ENCODE measurements around the gene RGS9. TPM values are rescaled to one million over a fixed set of nuclear protein-coding genes. Genes with fewer than 3 reads are reported as not detected.

RGS9 gene
- total and polyA plus RNA-seq, 2 of the 13 experiments (the other 11 are each of a cell fraction or from before 2014, with no cell fraction given): 0.44 to 0.74 TPM

GRCh38 chr17:65185062-65185461 lies 47.9 kb downstream of the RGS9 start:
- no peaks in the 10 kb centered on the region for H3K9me3 ChIP-seq (ENCODE audit: low read length)
- H3K4me2 ChIP-seq (ENCODE audit: low read depth, low read length): no peak overlapping the region
- no peak for ATAC-seq
- no peaks in the 10 kb centered on the region for H3K36me3 ChIP-seq (replicated peaks in 1 of 2; ENCODE audit: control insufficient read depth in 1 of 2, insufficient read depth in 2 of 2, low read length in 2 of 2)
- peaks cover 7 to 30% of the 10 kb centered on the region in 2 experiments; a peak in 4 of 5 replicates for H3K27me3 ChIP-seq (ENCODE audit: control insufficient read depth in 1 of 2, insufficient read depth in 2 of 2, low read length in 2 of 2)
- no peaks in the 10 kb centered on the region for H4K20me1 ChIP-seq (ENCODE audit: insufficient read depth, low read length)
- POLR2A ChIA-PET: no interaction called here
- CTCF ChIA-PET (ENCODE audit: low intra/inter-chr PET ratio, low total read pairs): no interaction called here
- no peaks in the 10 kb centered on the region for H3K4me1 ChIP-seq (ENCODE audit: insufficient read depth, low read length)
- DNase-seq (ENCODE audit: low spot score): no peak
- H3K9ac ChIP-seq (ENCODE audit: insufficient read depth, low read depth, low read length): no peak overlapping the region
- intact Hi-C loops (cut with micrococcal nuclease; ENCODE audit: unreplicated experiment): no loop called here
- FAIRE-seq: no peak
- BruUV-seq (replicated peaks): no TSS peak
- TF ChIP-seq ZNF430 (CRISPR knock-in tag; IDR thresholded peaks at IDR 0.05) (no peak), TBX2 (CRISPR knock-in tag; IDR thresholded peaks at IDR 0.05; ENCODE audit: borderline replicate concordance) (no peak), ZNF678 (CRISPR knock-in tag; IDR thresholded peaks at IDR 0.05) (no peak), ZNF562 (CRISPR knock-in tag; IDR thresholded peaks at IDR 0.05; ENCODE audit: borderline replicate concordance) (no peak), ZNF143 (CRISPR knock-in tag; IDR thresholded peaks at IDR 0.05) (no peak), UBTF (CRISPR knock-in tag; IDR thresholded peaks at IDR 0.05) (no peak), KLF16 (CRISPR knock-in tag; IDR thresholded peaks at IDR 0.05) (no peak), ZNF615 (CRISPR knock-in tag; IDR thresholded peaks at IDR 0.05; ENCODE audit: borderline replicate concordance) (no peak), RERE (CRISPR knock-in tag; IDR thresholded peaks at IDR 0.05; ENCODE audit: low read depth) (no peak), ETV6 (CRISPR knock-in tag; conservative IDR thresholded peaks at IDR 0.05) (no peak)
- TF ChIP-seq, protein P1, sequence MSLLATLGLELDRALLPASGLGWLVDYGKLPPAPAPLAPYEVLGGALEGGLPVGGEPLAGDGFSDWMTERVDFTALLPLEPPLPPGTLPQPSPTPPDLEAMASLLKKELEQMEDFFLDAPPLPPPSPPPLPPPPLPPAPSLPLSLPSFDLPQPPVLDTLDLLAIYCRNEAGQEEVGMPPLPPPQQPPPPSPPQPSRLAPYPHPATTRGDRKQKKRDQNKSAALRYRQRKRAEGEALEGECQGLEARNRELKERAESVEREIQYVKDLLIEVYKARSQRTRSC (CRISPR knock-in tag; IDR thresholded peaks at IDR 0.05; ENCODE audit: low read depth): no peak
- TF ChIP-seq, protein P2, sequence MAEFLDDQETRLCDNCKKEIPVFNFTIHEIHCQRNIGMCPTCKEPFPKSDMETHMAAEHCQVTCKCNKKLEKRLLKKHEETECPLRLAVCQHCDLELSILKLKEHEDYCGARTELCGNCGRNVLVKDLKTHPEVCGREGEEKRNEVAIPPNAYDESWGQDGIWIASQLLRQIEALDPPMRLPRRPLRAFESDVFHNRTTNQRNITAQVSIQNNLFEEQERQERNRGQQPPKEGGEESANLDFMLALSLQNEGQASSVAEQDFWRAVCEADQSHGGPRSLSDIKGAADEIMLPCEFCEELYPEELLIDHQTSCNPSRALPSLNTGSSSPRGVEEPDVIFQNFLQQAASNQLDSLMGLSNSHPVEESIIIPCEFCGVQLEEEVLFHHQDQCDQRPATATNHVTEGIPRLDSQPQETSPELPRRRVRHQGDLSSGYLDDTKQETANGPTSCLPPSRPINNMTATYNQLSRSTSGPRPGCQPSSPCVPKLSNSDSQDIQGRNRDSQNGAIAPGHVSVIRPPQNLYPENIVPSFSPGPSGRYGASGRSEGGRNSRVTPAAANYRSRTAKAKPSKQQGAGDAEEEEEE (CRISPR knock-in tag; IDR thresholded peaks at IDR 0.05; ENCODE audit: borderline replicate concordance): no peak
- H3K27ac ChIP-seq (ENCODE audit: extremely low read length, insufficient read depth, low read length): no peak overlapping the region
- H3K79me2 ChIP-seq (ENCODE audit: insufficient read depth, low read length): no peaks in the 10 kb centered on the region
- no peak overlapping the region for H3K4me3 ChIP-seq (replicated peaks in 1 of 3; ENCODE audit: insufficient read depth in 1 of 3, low read depth in 2 of 3, low read length in 3 of 3)
- H2AFZ ChIP-seq (ENCODE audit: low read length): no peak overlapping the region
- in situ Hi-C loops (cut with HindIII; ENCODE audit: extremely low pct_ligation_motif_present, low pct_unique_long_range_greater_than_20kb): no loop called here
- WGBS (ENCODE audit: low lambda C conversion rate): 39% methylated on average over 4 of the region's 4 CpGs

Measured in HepG2 (cell line).